HG03196 (cell line): ENCODE data around the gene CRYZ.
A peak's percentile ranks its signal among the peaks of the same experiment; 100 is the strongest.
"Not testable (repeated sequence)": the region's sequence is repeated elsewhere in the genome, so short reads cannot be mapped to it uniquely, and the experiment has no call there.

Experiments used
- ATAC-seq: cut with Tn5 transposase; IDR thresholded peaks from one replicate; pipeline ENCODE4 v1.9.1; 2021; ENCODE audit not compliant: unreplicated experiment

CRYZ gene

GRCh38 chr1:74681851-74682250 is 51.0 kb downstream of the CRYZ start:
- no peak for ATAC-seq

DNA sequence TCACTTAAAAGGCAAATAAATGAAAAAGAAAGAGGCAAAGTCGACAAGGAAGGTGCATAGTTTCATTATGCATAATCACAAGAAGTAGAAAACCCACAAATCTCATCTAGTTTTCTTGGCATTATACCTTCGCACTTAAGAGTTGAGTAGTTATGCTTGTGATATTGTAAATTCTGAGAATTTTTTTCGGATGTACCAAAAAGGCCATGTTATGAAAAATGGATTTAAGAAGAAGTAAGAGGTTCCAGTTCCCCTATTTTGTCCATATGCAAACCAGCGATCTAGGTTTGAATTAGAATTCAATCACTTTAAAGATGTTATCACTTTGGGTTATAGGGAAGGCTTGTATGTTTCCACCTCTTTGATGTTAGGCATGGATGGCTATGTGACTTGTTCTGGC is 51.4 kb downstream of the CRYZ start:
- peak; percentile 77 for ATAC-seq

DNA sequence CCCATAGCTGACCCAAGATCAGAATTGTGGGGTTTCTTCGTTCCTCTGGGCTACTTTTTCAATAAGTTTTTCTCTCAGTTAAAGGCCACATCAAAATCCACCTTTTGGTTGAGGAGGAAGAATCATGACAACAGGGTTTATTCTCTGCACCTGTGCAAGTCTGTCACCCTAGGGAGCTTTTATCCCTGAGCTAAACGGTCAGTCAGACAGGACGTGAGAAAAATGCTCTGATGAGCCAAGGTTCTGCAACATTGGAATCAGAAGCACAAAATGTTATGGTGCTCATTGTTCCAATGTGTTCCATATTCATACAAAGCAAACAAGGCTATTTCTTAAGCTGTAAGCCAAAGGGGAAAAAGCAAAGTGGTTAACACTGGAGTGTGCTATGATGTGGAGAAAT is 51.8 kb downstream of the CRYZ start:
- no peak for ATAC-seq

GRCh38 chr1:74679811-74680210 is 53.0 kb downstream of the CRYZ start:
- no peak for ATAC-seq

GRCh38 chr1:74677926-74678325 is 54.9 kb downstream of the CRYZ start:
- no peak for ATAC-seq

- no peak for ATAC-seq
Measured at GRCh38 chr1:74674278-74675048, 58.4 kb downstream of the CRYZ start.

GRCh38 chr1:74673351-74674111 is 59.3 kb downstream of the CRYZ start, which contains the start of gene ERICH3:
ERICH3 (minus strand) TSS chr1:74673792; CDS start chr1:74673519, 273 bp downstream.
- ATAC-seq = no peak

- not testable (repeated sequence) for ATAC-seq
Measured at GRCh38 chr1:74670866-74671265, 62.0 kb downstream of the CRYZ start.
